ENCODE data around the gene GLS.

- TF ChIP-seq EP300 (IDR thresholded peaks at IDR 0.05; ENCODE audit: borderline replicate concordance) (no peak), TEAD4 (IDR thresholded peaks at IDR 0.05) (no peak), RAD21 (IDR thresholded peaks at IDR 0.05; ENCODE audit: low read depth) (no peak), YY1 (IDR thresholded peaks at IDR 0.05; ENCODE audit: low read depth) (no peak), TAF1 (IDR thresholded peaks at IDR 0.05; ENCODE audit: low read depth) (no peak), USF1 (IDR thresholded peaks at IDR 0.05) (no peak), EGR1 (IDR thresholded peaks at IDR 0.05) (no peak), CEBPB (IDR thresholded peaks at IDR 0.05) (no peak), NFIC (IDR thresholded peaks at IDR 0.05) (no peak)
Measured at GRCh38 chr2:190978389-190979053, 97.9 kb downstream of the GLS start.

Measured in Ishikawa (cell line).